Ovary (tissue), 9 donors: ENCODE data around the gene RBMS1. TPM values are rescaled to one million over a fixed set of nuclear protein-coding genes. Genes with fewer than 3 reads are reported as not detected.

ENCODE experiments used
- DNase-seq, 5 donors: peaks; one replicate each; pipeline ENCODE4 v3.0.0-alpha.2; 2019 to 2020
- H3K27ac ChIP-seq, 2 donors: fragments of 200-600 bp; one replicate each; pipeline versions ENCODE4 v1.5.1 to v1.8.0; 2019 to 2022
- H3K27me3 ChIP-seq: fragments of 200-600 bp; one replicate; pipeline ENCODE4 v1.8.0; 2022
- H3K36me3 ChIP-seq: fragments of 200-600 bp; sonication (generic); one replicate; pipeline ENCODE4 v1.5.1; 2019
- H3K4me1 ChIP-seq: one replicate; pipeline ENCODE4 v1.8.1; 2013; ENCODE audit warnings: mild to moderate bottlenecking, moderate library complexity; ENCODE audit not compliant: insufficient read depth
- H3K4me3 ChIP-seq: fragments of 200-600 bp; sonication (generic); one replicate; pipeline ENCODE4 v1.5.1; 2017
- H3K9me3 ChIP-seq, 2 donors: fragments of 200-600 bp in 1 of 2; sonication (generic) in 1 of 2; one replicate each; pipeline versions ENCODE4 v1.5.1 to v1.8.1; 2013 to 2019; ENCODE audit warnings: mild to moderate bottlenecking in 1 of 2, moderate library complexity in 1 of 2
- EP300 ChIP-seq: sonication (generic); formaldehyde crosslinking; IDR thresholded peaks from one replicate; pipeline ENCODE4 v1.6.1; 2017; ENCODE audit warnings: antibody characterized with exemption
- POLR2A ChIP-seq: fragments of 450-650 bp; IDR thresholded peaks from one replicate; pipeline ENCODE4 v1.6.1; 2017; ENCODE audit warnings: antibody characterized with exemption, mild to moderate bottlenecking, moderate library complexity
- WGBS, 3 donors: extraction: QIAGEN DNeasy Blood & Tissue Kit in 1 of 3; methylation state at CpG; one replicate each; pipeline versions ENCODE4 v1.1.5 to v1.1.7; 2013 to 2017; 5-methylcytosine and 5-hydroxymethylcytosine counted together
- intact Hi-C, 4 donors: fragments of 100-400 bp; cut with DNase I; formaldehyde crosslinking; loops; one replicate each; pipeline versions ENCODE4 v1.11.0 to v1.15.1; 2022 to 2023
- polyA plus RNA-seq, 2 donors: library from polyadenylated mRNA; stranded (reverse); fragments of 200-250 nt in 1 of 2; fragments of 350-450 nt in 1 of 2; fragmentation: Illumina TruSeq in 1 of 2; extraction: RNeasy Lipid Tissue Mini Kit (QIAGEN cat#74804) in 1 of 2; gene quantifications; one replicate each; pipeline ENCODE4 v1.2.3, GENCODE V29; 2013 to 2014
- total RNA-seq, 7 donors: library from RNA; depleted of rRNA in 2 of 7; stranded (reverse); fragments of >200 nt in 2 of 7; fragmentation: NEBNext Ultra II Directional in 3 of 7; extraction: Animal tissue kit (Norgen Biotek cat#: 25700) in 3 of 7; gene quantifications; one replicate each; pipeline versions ENCODE4 v1.1.0 to v1.2.4, GENCODE V29; 2016 to 2023
- TF ChIP-seq, protein P1 (sequence below), 3 donors: fragments of 450-650 bp in 2 of 3; fragments of 200-600 bp in 1 of 3; IDR thresholded peaks; one replicate each; pipeline versions ENCODE4 v1.5.1 to v1.8.0; 2016 to 2022; ENCODE audit warnings: antibody characterized with exemption in 3 of 3, mild to moderate bottlenecking in 1 of 3
- donor health status: DM: no; HTN: no; CAD: no; lungs with moderate emphysema.
- donor health status: DM: no; HTN: no; CAD: no.
- donor health status: Bipolar disorder and iron deficiency.
- donor health status: DM: yes; HTN: yes; CAD: no.
- donor health status: DM: no; HTN: no; CAD: no.
- donor health status: DM: yes; HTN: yes; CAD: no.

Gene RBMS1
- total and polyA plus RNA-seq, 9 donors, result 50.7 to 91.9 (median 73.8) TPM

DNA sequence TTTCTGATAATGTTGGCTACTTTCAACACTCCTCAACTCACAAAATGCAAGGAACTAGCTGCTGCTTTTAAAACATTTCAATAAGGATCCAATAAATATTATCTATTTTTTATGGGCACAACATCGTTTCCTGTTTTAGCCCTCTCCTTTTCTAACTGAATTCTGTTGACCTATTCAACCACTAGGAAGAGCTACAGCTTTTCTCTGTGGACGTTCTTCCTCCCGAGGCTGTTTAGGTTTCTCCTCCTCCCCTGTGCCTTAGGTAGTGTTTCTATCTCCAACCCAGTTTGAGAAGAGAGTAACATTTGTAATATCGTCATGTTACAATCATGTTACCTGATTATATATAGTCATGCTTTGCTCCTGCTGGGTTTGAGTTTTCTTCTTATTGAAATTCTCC, 202.2 kb downstream of the RBMS1 start:
- 32 to 42% (median 40%) methylated on average over 4 of the region's 4 CpGs for WGBS, 3 donors
- no peak for TF ChIP-seq POLR2A
- TF ChIP-seq, protein P1, sequence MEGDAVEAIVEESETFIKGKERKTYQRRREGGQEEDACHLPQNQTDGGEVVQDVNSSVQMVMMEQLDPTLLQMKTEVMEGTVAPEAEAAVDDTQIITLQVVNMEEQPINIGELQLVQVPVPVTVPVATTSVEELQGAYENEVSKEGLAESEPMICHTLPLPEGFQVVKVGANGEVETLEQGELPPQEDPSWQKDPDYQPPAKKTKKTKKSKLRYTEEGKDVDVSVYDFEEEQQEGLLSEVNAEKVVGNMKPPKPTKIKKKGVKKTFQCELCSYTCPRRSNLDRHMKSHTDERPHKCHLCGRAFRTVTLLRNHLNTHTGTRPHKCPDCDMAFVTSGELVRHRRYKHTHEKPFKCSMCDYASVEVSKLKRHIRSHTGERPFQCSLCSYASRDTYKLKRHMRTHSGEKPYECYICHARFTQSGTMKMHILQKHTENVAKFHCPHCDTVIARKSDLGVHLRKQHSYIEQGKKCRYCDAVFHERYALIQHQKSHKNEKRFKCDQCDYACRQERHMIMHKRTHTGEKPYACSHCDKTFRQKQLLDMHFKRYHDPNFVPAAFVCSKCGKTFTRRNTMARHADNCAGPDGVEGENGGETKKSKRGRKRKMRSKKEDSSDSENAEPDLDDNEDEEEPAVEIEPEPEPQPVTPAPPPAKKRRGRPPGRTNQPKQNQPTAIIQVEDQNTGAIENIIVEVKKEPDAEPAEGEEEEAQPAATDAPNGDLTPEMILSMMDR (IDR thresholded peaks at IDR 0.05), result no peak
- intact Hi-C loops, result no loop called here
- no peaks in the 10 kb centered on the region for H3K9me3 ChIP-seq
- H3K4me1 ChIP-seq, result peaks cover 15% of the 10 kb centered on the region
- no peak overlapping the region for H3K4me3 ChIP-seq
- no peaks in the 10 kb centered on the region for H3K36me3 ChIP-seq
- H3K27ac ChIP-seq, result no peak overlapping the region
- no peak for DNase-seq
- no peaks in the 10 kb centered on the region for H3K27me3 ChIP-seq

GRCh38 chr2:160290598-160290997, 203.0 kb downstream of the RBMS1 start:
- DNase-seq, result no peak
- intact Hi-C loops, result no loop called here
- Histone ChIP-seq H3K4me1 (peaks cover 13% of the 10 kb centered on the region), H3K27ac (no peak overlapping the region), H3K27me3 (no peaks in the 10 kb centered on the region), H3K36me3 (no peaks in the 10 kb centered on the region), H3K4me3 (no peak overlapping the region), H3K9me3 (no peaks in the 10 kb centered on the region)
- 85 to 91% (median 87%) methylated on average over 3 of the region's 3 CpGs for WGBS, 3 donors
- TF ChIP-seq EP300 (no peak), POLR2A (no peak)
- TF ChIP-seq, protein P1 (IDR thresholded peaks at IDR 0.05), result no peak

DNA sequence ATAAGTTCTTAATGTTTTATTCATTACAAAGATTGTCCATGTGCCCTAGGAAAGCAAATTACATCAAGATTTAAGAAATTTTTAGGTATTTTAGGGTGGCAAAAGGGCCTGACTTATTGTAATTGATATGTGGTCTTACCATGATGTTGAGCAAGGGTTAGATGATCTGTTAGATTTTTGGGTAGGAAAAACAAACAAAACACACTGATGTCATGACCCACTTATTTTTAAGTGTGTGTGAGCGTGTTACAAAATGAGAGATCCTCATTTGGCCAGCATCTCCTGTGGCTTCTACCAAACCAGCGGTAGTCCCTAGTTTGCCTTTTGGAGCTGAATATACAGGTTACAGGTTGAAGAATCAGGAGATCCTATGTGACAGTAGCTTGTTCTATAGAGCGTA, 203.8 kb downstream of the RBMS1 start:
- no peak for DNase-seq
- no peaks in the 10 kb centered on the region for H3K9me3 ChIP-seq
- H3K27me3 ChIP-seq, result no peaks in the 10 kb centered on the region
- intact Hi-C loops, result no loop called here
- H3K4me3 ChIP-seq, result no peak overlapping the region
- H3K27ac ChIP-seq, result no peak overlapping the region
- peaks cover 9% of the 10 kb centered on the region for H3K4me1 ChIP-seq
- TF ChIP-seq POLR2A, result no peak
- TF ChIP-seq EP300, result no peak
- TF ChIP-seq, protein P1 (IDR thresholded peaks at IDR 0.05), result no peak
- WGBS, 3 donors, result 80 to 91% (median 82%) methylated on average over 3 of the region's 3 CpGs
- H3K36me3 ChIP-seq, result no peaks in the 10 kb centered on the region

- H3K27me3 ChIP-seq, result no peaks in the 10 kb centered on the region
- 66 to 87% (median 76%) methylated on average over 1 of the region's 1 CpG for WGBS, 3 donors
- no peak for DNase-seq
- no peaks in the 10 kb centered on the region for H3K36me3 ChIP-seq
- TF ChIP-seq POLR2A, result no peak
- H3K27ac ChIP-seq, result no peak overlapping the region
- H3K4me1 ChIP-seq, result peaks cover 4% of the 10 kb centered on the region
- no peaks in the 10 kb centered on the region for H3K9me3 ChIP-seq
- intact Hi-C loops, result no loop called here
- H3K4me3 ChIP-seq, result no peak overlapping the region
Observed at GRCh38 chr2:160289126-160289525, 204.5 kb downstream of the RBMS1 start.

DNA sequence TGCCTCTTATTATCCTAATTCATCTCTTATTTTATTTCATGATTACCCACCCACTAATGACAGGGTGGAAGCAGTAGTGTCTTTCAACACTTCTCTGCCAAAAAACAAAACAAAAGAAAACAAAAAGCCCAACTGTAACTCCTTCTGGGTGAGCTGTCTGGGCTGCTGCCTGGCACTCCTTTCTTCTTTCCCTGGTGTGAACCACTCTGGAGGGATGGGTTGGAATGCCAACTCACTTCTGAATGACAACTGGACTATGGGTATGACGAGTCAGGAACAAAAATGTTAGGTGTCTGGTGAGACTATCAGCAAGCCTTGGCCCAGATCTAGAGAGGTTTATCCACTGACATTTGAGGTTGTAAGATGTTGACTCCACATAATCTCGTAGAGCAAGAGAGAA, 205.3 kb downstream of the RBMS1 start:
- peaks cover 4% of the 10 kb centered on the region for H3K4me1 ChIP-seq
- no peaks in the 10 kb centered on the region for H3K9me3 ChIP-seq
- H3K36me3 ChIP-seq, result no peaks in the 10 kb centered on the region
- WGBS, 3 donors, result 64 to 68% (median 66%) methylated on average over 2 of the region's 2 CpGs
- H3K27me3 ChIP-seq, result no peaks in the 10 kb centered on the region
- no peak for DNase-seq
- intact Hi-C loops, result no loop called here
- TF ChIP-seq, protein P1 (IDR thresholded peaks at IDR 0.05), result no peak
- TF ChIP-seq EP300 (no peak), POLR2A (no peak)
- no peak overlapping the region for H3K4me3 ChIP-seq
- H3K27ac ChIP-seq, result no peak overlapping the region
